Suppressor macrophage treated with lipopolysaccharide for 4 hours (primary cell): ENCODE data around the gene PTRH1.

Experiments
- DNase-seq: peaks from one replicate; pipeline ENCODE4 v3.0.0-alpha.2; 2020

PTRH1 gene

GRCh38 chr9:127716412-127716811 is 949 bp upstream of the PTRH1 start:
- DNase-seq: no peak

DNA sequence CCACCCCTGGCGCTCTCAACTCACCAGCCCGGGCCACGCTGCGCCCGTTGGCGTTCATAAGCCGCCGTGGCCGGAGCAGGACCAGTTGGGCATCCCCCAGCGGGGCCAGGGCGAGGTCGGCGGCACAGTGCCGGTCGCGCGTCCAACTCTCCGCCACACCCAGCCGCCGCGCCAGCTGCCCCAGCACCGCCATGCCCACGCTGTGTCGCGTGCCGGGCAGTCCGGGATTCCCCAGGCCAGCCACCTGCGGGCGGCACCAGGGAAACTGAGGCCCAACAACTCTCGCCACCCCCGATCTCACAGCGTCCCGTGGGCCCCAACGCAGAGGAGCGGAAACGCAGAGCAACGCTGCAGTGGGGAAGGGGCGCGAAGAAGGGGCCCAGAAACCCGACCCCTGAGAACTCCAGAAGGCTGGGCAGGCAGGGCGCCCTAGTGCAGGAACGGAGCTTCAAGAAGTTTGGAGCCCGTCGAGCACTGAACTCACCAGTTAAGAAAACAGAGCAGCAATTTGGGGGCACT is 453 bp downstream of the PTRH1 start:
- DNase-seq: peak; percentile 48

GRCh38 chr9:127714020-127714750 is 1.3 kb downstream of the PTRH1 start:
- no peak for DNase-seq

DNA sequence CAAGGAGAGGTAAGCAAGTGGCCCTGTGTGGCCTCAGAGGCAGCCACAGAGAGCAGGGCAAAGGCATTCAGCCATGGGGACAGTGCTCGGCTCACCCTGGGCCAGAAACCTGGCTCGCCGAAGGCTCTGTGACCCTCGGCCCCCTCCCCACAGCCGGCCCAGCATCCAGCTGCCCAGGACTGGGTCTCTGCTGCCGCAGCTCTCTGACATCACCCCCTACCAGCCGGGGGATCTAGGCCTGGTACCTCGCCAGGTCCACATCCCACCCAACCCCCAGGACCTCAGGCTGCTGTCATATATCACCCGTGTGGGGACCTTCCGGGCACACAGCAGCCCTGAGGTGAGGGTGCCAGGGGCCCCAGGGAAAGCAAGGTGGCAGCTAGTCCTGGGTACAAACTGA is 2.6 kb downstream of the PTRH1 start:
- DNase-seq: no peak

- DNase-seq: no peak
These were observed 3.1 kb downstream of the PTRH1 start for GRCh38 chr9:127712371-127712770.

DNA sequence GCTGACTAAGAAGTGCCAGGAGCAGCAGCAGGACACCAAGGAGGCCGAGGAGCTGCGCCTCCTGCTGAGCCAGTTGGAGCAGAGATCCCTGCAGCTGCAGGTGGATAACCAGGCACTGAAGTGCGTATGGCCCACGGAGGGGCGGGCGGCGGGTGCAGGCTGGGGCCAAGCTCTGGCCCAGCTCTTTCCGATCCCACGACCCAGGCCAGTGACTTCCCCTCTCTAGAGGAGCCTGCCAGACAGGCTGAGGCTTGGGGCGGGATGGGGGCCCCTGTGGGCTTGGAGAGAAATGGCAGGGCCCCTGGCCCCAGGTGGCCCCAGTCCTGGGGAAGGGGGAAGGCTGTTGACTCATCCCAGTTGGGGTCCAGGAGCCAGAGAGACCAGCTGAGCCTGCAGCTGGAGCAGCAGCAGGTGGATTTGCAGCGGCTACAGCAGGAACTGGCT is 3.6 kb downstream of the PTRH1 start:
- DNase-seq: no peak

GRCh38 chr9:127711226-127711701 is 4.2 kb downstream of the PTRH1 start:
- DNase-seq: no peak

DNA sequence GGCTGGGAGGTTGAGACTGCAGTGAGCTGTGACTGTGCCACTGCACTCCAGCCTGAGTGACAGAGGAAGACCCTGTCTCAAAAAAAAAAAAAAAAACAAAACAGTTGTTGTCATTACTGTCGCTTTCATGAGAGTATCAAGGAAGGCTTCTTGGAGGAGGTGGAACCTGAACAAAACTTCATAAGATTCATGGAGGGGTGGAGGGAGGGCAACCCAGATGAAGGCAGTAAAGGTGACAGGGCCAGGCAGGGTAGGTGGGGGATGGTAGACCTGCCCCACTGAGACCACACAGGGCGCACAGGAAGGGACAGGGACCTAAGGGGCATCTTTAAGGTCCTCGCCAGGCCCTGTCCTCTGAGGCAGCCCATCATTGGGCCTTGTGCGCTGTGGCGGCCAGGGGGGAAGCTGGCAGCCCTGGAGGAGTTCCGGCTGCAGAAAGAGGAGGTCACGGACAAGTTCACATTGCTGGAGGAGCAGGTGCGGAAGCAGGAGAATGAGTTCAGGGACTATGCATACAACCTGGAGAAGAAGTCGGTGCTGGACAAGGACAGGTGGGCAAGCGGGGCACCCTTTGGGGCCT is 5.2 kb downstream of the PTRH1 start:
- no peak for DNase-seq

DNA sequence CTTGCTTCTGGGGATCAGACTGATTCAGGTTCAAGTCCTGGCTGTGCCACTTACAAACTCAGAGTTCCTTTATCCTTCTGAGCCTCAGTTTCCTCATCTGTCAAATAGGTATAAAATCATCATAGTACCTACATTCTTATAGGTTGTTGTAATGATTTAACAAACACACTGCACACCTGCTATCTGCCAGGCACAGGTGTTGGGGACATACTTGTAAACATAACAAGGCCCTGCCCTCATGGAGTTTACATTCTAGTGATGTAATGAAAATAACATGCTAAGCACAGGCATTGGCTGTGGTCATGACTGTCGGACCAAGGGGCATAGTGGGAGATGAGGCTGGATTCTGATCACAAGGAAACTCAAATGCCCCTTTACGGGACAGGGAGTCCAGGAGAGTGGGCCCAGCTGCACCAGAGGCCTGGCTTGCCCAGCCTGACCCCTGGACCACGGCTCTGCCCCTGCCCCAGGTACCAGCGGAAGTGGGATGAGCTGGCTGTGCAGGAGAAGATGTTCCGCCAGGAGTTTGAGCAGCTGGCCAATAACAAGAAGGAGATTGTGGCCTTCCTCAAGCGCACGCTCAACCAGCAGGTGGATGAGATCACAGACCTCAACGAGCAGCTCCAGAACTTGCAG is 6.4 kb downstream of the PTRH1 start:
- DNase-seq: no peak

GRCh38 chr9:127707766-127708165 is 7.7 kb downstream of the PTRH1 start:
- no peak for DNase-seq

GRCh38 chr9:127706836-127707241 is 8.6 kb downstream of the PTRH1 start, which contains the start of gene CFAP157:
CFAP157 (plus strand) TSS chr9:127706988; CDS start chr9:127707032, 44 bp downstream.
- DNase-seq: no peak

GRCh38 chr9:127705577-127706379 is 9.7 kb downstream of the PTRH1 start:
- DNase-seq: no peak

GRCh38 chr9:127703289-127703946 is 12.0 kb downstream of the PTRH1 start:
- DNase-seq: no peak

DNA sequence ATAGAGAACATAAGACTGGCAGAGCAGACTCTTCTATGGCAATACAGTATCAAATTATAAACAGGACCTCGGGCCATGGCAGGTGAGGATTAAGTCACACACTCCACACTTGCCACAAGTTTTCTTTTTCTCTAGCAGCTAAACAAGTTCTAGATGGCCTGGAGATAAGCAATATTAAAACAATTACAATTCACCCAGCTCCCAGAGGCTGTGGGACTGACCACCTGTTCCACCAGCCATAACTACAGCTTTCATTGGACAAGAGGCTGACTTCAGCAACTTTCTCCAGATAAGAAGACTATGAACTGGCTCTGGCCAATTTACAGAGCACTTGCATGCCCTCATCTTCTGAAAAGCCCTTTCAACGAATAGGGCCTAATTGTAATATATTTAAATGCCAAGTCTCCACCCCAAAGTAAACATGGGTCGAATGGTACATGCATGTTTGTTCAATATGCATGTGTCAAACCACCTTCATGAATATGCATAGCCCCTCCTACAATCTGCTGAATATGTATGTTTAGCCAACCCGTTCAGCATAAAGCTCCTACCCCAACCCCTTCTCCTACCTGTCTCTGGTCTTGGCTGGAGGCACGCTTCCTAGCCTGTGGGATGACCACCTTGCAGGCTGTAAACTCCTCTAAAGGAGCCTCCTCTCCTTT is 14.7 kb downstream of the PTRH1 start:
- no peak for DNase-seq

DNA sequence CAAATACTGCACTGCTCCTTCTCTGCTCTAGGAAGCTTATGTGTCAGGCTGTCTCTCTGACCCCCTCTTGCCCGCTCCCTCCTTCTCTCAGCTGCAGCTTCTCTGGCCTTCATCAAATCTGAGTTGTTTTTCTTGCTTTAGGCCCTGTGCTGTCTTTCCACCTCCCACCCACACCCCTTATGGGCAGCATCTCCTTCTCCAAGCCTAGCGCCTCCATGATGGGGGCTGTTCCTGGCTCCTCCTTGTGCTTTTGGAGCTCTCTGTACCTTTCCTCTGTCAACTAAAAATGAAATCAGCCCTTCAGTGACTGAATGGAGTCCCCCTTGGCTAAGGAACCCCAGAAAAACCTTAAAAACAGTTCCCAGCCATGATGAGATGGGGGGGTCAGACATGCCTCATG is 15.3 kb downstream of the PTRH1 start:
- no peak for DNase-seq

GRCh38 chr9:127698985-127699670 is 16.3 kb downstream of the PTRH1 start:
- DNase-seq: peak; percentile 97

GRCh38 chr9:127698386-127698785 is 17.1 kb downstream of the PTRH1 start:
- no peak for DNase-seq

- DNase-seq: no peak
These were observed 17.9 kb downstream of the PTRH1 start for GRCh38 chr9:127697575-127697974.

DNA sequence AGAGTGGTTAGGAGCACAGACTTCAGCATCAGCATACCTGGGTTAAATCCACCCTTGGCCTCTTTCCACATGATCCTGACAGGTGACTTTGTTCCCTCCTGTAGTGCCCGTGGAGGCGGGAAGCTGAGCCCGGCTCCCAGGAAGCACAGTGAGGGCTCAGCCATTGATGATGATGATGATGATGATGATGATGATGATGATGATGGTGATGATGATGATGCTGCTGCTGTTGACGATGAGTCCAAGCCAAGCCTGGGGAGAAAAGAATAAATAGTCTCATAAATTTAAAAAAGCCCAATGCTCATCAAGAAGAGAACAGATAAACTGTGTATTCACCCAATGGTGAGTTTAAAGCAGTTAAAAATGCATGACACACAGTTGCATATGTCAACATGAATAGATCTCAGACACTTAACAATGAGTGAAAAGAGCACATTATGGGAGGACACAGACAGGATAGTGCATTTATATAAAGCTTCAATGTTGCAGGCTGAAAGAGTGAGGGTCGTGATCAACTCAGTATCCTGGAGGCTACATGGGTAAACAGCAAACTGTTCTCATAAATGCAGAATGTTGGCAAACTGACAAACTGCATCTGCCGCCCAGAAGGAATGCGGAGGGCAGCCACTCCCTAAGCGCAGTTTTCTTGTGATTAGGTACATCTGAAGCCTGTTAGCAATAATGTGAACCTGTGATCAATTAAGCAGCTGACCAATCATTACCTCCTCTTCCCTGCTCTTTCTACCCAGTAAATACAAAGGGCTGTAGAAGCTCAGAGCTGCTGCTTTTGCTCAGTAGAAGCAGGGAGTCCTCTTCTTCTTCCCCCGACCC is 20.4 kb downstream of the PTRH1 start:
- DNase-seq: no peak

DNA sequence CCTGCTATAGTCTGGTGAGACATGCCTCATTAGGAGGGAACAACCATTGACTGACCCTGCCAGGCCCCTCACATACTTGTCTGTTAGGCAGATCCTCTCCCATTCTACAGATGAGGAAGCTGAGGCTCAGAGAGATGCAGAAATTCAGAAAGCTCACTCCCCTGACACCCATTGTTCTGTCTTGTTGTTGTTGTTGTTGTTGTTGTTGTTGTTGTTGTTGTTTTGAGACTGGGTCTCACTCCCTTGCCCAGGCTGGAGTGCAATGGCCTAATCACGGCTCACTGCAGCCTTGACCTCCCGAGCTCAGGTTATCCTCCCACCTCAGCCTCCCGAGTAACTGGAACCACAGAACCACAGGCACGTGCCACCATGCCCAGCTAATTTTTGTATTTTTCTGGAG is 21.8 kb downstream of the PTRH1 start:
- DNase-seq: no peak
